HG02798 (cell line): ENCODE measurements around the gene ADAM12.

Experiments
- ATAC-seq: cut with Tn5 transposase; IDR thresholded peaks from one replicate; pipeline ENCODE4 v1.9.1; 2021; ENCODE audit warnings: mild to moderate bottlenecking; ENCODE audit not compliant: unreplicated experiment, poor library complexity

ADAM12 gene

DNA sequence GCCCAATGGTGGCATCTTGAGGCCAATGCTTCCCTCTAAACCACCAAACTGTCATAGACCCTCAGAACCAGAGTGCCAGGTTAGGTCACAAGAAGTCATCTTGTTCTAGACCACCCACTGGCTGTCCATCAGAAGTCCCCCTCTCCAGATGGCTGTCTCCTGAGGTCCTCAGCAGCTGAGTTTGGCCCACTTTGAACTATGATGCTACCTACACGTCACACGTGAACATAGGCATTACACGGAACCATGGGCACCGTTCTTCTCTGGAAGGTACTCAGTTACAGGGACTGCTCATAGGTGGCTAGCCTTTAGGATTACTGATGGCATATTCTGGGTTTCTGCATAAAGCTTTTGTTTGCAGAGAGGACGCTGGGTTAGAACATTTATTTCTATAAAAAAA is 166.4 kb downstream of the ADAM12 start:
- ATAC-seq, result no peak

- ATAC-seq, result no peak
Measured at GRCh38 chr10:126218778-126219649, 169.3 kb downstream of the ADAM12 start.

- no peak for ATAC-seq
Measured at GRCh38 chr10:126218174-126218573, 170.1 kb downstream of the ADAM12 start.

DNA sequence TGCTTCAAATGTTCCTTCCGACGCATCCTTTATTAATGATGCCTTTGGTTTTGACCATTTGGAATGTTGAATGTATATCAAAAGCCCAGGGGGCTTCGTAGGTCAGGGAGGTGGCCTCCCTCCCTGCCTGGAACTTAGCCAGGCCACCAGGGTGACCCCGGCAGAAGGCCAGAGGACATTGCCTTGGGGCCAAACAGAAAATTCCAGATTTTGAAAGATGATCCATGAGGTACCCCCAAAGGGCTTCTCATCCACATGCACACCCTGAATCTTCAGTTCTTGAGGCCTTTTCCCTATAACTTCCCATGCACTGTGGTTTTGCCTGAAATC is 171.7 kb downstream of the ADAM12 start:
- ATAC-seq, result no peak

DNA sequence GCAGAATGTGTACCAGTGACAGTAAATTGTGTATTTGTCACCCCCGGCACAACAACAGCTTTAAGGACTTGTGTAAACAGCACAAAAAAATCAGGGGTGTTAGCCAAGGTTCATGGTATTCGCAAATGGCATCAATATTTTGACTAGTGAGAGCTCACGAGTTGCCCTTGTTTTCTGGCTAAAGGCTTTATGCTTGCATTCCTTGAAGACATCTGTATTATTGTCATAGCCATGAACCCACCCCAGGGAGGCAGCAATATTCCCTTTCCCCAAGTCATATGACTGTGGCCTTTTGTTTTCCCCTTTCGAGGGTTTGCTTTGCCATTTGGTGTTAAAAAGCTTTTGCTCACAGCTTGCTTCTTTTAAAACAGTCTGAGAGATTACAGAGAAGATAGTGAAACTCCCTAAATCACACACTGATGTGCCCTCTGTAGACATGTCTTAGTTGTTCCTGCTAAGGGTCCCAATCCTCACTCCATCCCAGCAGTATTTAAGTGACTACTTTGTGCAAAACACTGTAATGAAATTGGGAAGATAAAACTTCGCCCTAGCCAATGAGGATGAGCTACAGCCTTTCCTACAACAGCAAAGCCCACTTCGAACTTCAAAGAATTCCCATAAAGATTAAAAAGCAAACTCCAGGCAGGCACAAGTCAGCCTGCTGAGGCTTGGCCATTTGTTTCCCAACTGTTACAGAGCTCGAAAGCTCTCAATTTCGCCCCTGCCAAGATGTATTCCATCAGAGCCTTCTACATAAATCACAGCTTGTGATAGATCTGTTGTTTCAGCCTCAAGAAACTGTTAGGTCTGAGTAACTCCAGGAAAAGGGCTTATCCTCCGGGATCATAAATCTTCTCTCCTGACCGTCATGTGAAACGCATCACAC is 172.3 kb downstream of the ADAM12 start:
- ATAC-seq, result no peak

DNA sequence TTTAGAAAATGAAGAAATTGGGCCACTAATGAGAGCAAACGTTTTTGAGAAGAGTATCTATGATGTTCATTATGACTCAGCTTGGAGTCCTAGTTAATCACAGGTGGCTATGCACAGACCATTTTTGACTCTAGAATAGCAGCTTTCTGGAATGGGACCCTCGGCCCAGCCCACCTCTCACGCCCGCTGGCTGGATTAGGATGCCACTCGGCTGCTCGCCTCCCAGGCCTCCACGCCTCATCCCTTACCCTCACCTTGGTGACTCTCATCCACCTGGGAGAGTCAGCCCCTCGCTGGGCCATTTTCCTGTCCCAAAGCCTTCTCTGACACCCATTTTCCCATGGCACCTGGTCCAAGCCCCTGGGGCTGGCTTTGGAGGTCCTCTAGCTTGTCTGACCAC is 173.6 kb downstream of the ADAM12 start:
- no peak for ATAC-seq

DNA sequence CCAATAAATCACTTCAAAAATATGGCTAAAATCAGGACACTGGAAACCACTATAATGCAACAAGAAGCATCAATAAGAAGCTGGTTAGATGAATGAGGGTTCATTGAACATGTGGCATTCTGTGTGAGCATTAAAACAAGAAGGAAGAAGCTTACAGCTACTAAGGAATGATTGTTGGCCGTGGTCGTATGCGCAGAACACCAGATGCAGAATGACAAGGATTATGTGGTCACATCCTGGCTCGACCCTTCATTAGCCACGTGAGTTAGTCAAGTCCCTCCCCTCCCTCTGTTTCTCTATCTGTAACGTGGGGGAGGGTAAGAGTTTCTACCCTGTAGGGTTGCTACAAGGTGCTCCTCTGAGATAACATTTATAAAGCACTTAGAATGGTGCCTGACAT is 174.3 kb downstream of the ADAM12 start:
- no peak for ATAC-seq

DNA sequence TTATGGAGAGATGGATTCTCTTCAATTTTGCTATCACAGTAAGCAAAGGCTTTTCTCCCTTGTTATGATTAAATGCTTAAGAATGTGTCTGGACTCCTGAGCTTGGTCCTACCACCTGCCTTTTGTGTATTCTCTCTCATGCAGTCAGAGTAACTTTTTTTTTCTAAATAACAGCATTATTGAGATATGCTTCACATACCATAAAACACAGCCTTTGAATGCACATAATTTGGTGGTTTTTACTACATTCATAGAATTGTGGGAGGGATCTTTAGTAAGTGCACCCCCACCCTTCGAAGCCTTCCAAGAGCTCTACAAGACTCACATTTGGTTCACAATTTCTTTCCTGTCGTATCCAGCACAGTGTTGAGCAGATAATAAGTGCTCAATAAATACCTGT is 175.5 kb downstream of the ADAM12 start:
- ATAC-seq, result no peak

- no peak for ATAC-seq
Measured at GRCh38 chr10:126210051-126210651, 178.1 kb downstream of the ADAM12 start.

DNA sequence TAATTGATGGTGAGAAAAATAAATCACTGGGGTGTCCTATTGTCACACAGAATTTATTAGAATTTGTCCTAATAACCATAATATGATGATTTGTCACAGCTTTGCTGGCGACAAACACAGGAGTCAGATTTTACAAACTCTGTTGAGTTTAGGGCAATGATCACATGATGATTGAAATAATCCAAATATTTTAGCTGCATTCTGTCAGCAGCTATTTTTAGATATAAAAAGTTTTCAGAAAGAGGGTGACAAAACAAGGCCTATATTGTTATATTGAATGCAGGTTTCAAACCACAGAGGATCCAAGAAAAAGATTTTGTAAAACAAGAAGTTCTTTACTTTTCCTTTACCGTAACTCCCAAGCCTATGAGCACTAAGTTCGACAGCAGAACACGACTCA is 178.8 kb downstream of the ADAM12 start:
- ATAC-seq, result no peak

DNA sequence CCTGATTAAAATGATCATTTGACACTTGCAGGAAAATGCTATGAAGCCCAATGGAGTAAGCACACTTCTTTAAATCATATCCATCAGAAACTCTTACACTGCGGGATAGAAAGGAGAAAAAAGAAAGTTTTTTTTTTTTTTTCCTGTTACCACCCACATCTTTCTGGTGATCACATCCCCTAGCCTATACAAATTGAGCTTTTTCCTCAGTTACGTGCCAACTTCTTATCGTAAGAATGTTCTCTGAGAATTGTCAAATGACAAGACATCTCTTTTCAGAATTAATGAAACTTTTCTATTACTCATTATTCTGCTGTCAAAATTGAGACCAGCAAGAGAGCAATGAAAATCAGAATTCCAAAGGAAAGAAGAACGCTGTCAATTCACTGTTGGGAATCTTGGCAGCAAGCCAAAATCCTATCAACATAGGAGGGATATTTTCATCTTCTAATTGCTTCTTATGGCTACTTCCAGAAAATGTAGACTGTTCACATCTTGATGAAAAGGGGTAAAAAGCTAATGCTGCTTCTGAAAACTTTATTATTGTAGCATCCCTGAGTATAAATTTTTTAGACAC is 179.5 kb downstream of the ADAM12 start:
- no peak for ATAC-seq

DNA sequence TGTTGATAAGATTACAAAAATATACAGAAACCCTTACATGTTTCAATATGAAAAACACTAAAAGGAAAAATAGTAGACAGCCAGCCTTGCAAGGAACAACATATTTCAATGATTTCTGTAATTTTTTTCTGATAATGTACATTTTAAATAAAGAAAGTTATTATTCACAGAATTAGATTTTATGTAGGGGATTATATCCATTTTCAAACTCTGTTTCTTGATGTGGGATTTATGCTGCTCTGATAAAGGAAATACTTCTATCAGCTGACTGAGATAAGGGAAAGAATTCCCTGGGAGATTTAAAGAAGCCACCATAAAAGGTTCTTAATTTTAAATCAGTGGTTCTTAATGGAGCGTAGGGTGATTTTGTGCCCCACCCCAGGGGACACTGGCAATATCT is 180.4 kb downstream of the ADAM12 start:
- no peak for ATAC-seq

DNA sequence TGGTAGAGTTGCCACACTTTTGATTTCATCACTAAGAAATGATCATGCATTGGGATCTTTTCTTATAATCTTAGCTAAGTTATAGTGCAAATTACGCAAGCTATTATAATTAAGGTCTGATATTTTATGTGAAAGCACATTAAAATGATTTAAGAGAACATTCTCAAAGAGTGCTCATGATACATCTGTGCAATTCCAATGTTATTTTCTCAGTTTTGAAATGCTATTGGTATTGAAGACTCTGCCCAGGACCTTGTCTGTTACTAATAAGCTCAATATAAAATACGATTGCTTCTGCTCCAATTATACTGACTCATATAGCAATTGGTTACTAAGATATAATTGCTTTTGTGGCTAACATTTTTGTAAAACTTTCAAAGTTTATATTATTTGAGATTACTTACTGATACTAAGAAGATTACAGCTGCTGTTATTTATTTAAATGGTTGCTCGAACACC is 180.9 kb downstream of the ADAM12 start:
- no peak for ATAC-seq

GRCh38 chr10:126205486-126206205 is 182.6 kb downstream of the ADAM12 start:
- ATAC-seq, result no peak

DNA sequence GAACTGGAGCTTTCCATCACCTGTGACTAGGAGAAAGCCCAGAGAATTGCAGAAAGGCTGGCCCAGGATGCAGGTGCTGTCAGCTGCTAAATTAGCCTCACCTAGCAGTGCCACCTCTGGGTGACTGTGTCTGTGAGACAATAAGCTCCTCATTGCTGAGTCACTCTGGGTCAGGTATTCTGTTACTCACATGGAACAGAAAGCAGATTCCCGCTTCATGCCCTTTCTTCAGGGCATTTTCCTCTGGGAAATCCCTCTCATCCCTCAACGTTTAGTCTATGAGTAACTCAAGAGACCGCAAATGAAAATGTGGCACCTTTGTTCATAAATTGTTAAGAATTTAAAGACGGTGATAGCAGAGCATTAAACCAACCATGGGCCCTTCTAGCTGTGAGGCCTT is 184.0 kb downstream of the ADAM12 start:
- ATAC-seq, result no peak

GRCh38 chr10:126203746-126204145 is 184.5 kb downstream of the ADAM12 start:
- ATAC-seq, result no peak

DNA sequence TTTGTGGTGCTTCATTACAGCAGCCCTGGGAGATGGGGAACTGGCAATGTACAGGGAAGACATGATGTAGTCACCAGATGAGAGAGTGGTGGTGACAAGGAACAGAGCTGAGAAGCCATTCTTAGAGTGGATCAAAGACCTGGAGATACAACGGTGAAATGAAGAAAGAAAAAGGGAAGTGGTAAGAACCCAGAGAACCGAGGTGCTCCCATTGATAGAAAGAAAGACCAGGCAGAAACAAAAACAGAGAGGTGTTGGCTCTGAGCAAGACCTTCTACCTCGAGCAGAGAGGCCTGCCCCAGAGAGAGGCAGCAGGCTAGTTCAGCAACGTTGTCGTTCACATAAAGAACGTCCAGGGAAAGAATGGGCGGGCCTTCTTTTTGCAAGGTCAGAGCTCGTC is 186.7 kb downstream of the ADAM12 start:
- no peak for ATAC-seq

GRCh38 chr10:126199221-126199998 is 188.9 kb downstream of the ADAM12 start:
- no peak for ATAC-seq

- no peak for ATAC-seq
Measured at GRCh38 chr10:126198681-126199080, 189.6 kb downstream of the ADAM12 start.
